SW480 (cell line): ENCODE data around the gene PNPO.
"Not testable (repeated sequence)": the region's sequence is repeated elsewhere in the genome, so short reads cannot be mapped to it uniquely, and the experiment has no call there.

ENCODE experiments used
- DNase-seq: peaks from one replicate; pipeline ENCODE4 v3.0.0-alpha.2; 2016; ENCODE audit warnings: low spot score

Gene PNPO

GRCh38 chr17:47918006-47918405 is 23.4 kb upstream of the PNPO start:
- no peak for DNase-seq

- no peak for DNase-seq
Observed at GRCh38 chr17:47918991-47919390, 22.4 kb upstream of the PNPO start.

GRCh38 chr17:47919889-47920288 is 21.5 kb upstream of the PNPO start:
- not testable (repeated sequence) for DNase-seq

GRCh38 chr17:47924785-47925677 is 16.3 kb upstream of the PNPO start:
- DNase-seq, result no peak

- DNase-seq, result no peak
Observed at GRCh38 chr17:47925678-47925988, 15.7 kb upstream of the PNPO start.

GRCh38 chr17:47927821-47928400 is 13.5 kb upstream of the PNPO start:
- no peak for DNase-seq

GRCh38 chr17:47928415-47928814 is 13.0 kb upstream of the PNPO start:
- no peak for DNase-seq

- DNase-seq, result no peak
Observed at GRCh38 chr17:47929218-47930000, 12.0 kb upstream of the PNPO start.

GRCh38 chr17:47931848-47932247 is 9.5 kb upstream of the PNPO start:
- DNase-seq, result no peak

- no peak for DNase-seq
Observed at GRCh38 chr17:47934856-47935255, 6.5 kb upstream of the PNPO start.

GRCh38 chr17:47935468-47935867 is 5.9 kb upstream of the PNPO start:
- not testable (repeated sequence) for DNase-seq

GRCh38 chr17:47935961-47936360 is 5.4 kb upstream of the PNPO start:
- peak; percentile 84 for DNase-seq

- DNase-seq, result no peak
Observed at GRCh38 chr17:47937941-47938340, 3.4 kb upstream of the PNPO start.

GRCh38 chr17:47942096-47942510 is 732 bp downstream of the PNPO start:
- DNase-seq, result no peak

- DNase-seq, result no peak
Observed at GRCh38 chr17:47942568-47942967, 1.2 kb downstream of the PNPO start.

- DNase-seq, result no peak
Observed at GRCh38 chr17:47945080-47945479, 3.7 kb downstream of the PNPO start.

GRCh38 chr17:47945529-47946508 is 4.4 kb downstream of the PNPO start:
- no peak for DNase-seq

GRCh38 chr17:47946516-47946915 is 5.1 kb downstream of the PNPO start:
- no peak for DNase-seq

GRCh38 chr17:47946929-47947397 is 5.6 kb downstream of the PNPO start:
- peak; percentile 94 for DNase-seq

GRCh38 chr17:47948706-47949196 is 7.4 kb downstream of the PNPO start:
- no peak for DNase-seq

- peak; percentile 75 for DNase-seq
Observed at GRCh38 chr17:47949197-47949759, 7.9 kb downstream of the PNPO start.
